Measurements from ENCODE around the gene SLCO4A1.

- no peak for TF ChIP-seq CTCF (IDR thresholded peaks at IDR 0.05)
- no peak for TF ChIP-seq EZH2 (IDR thresholded peaks at IDR 0.05; ENCODE audit: borderline replicate concordance, insufficient read depth, low read depth, low read length, poor library complexity, severe bottlenecking)
Measured at GRCh38 chr20:62715201-62715600, 72.9 kb downstream of the SLCO4A1 start.

All from B cell (primary cell).